ENCODE results near the gene GRAMD4. TPM values are rescaled to one million over a fixed set of nuclear protein-coding genes. Genes with fewer than 3 reads are reported as not detected.
A peak's percentile ranks its signal among the peaks of the same experiment; 100 is the strongest.

The GRAMD4 gene
- total RNA-seq, 2 experiments from 2014 or later: 46.9 to 52.4 TPM

- peaks cover 22% of the 10 kb centered on the region for H3K4me1 ChIP-seq (ENCODE audit: insufficient read depth, low read length, poor library complexity, severe bottlenecking)
- peaks cover 6% of the 10 kb centered on the region; the same call in 1 of the 2 replicates for H3K9me3 ChIP-seq (ENCODE audit: low read length)
- no peak overlapping the region for H3K27ac ChIP-seq (ENCODE audit: low read depth, low read length, poor library complexity, severe bottlenecking)
- 0 out of 2 replicates have a peak overlapping the region, but pooled peaks have one; percentile 9 for H2AFZ ChIP-seq (ENCODE audit: low read length)
- intact Hi-C loops (cut with micrococcal nuclease; ENCODE audit: unreplicated experiment): no loop called here
- peak overlapping the region; percentile 50 for H3K4me3 ChIP-seq (ENCODE audit: low read depth, low read length, poor library complexity, severe bottlenecking)
- H3K79me2 ChIP-seq (ENCODE audit: insufficient read depth, low read depth, low read length): no peaks in the 10 kb centered on the region
- no peak for DNase-seq (ENCODE audit: low spot score)
- peak overlapping the region; percentile 62 for H3K4me2 ChIP-seq (ENCODE audit: low read length)
- H3K9me2 ChIP-seq (ENCODE audit: insufficient read depth, low read length): no peaks in the 10 kb centered on the region
- no TSS peak for BruUV-seq (replicated peaks)
- ChIA-PET POLR2A (no interaction called here), CTCF (ENCODE audit: unreplicated experiment) (no interaction called here)
- no peaks in the 10 kb centered on the region for H4K20me1 ChIP-seq (ENCODE audit: insufficient read depth, low read length)
- H3K36me3 ChIP-seq (ENCODE audit: insufficient read depth, low read length): no peaks in the 10 kb centered on the region
- no peak for TF ChIP-seq CTCF (conservative IDR thresholded peaks at IDR 0.05; ENCODE audit: low read length)
- TF ChIP-seq EZH2phosphoT487 (IDR thresholded peaks at IDR 0.05; ENCODE audit: borderline replicate concordance, low read depth, low read length): no peak
Observed at GRCh38 chr22:46575911-46576555, 44.2 kb upstream of the GRAMD4 start.

- no peaks in the 10 kb centered on the region for H4K20me1 ChIP-seq (ENCODE audit: insufficient read depth, low read length)
- BruUV-seq (replicated peaks): no TSS peak
- H2AFZ ChIP-seq (ENCODE audit: low read length): 0 out of 2 replicates have a peak overlapping the region, but pooled peaks have one; percentile 9
- no peak overlapping the region for H3K27ac ChIP-seq (ENCODE audit: low read depth, low read length, poor library complexity, severe bottlenecking)
- ChIA-PET CTCF (ENCODE audit: unreplicated experiment) (no interaction called here), POLR2A (interaction anchor here (1.0 kb wide), 1 partner anchor 11 kb away, joined by 5 read pairs; no protein-coding TSS in a partner anchor)
- H3K9me3 ChIP-seq (ENCODE audit: low read length): 0 out of 2 replicates have a peak, but pooled peaks cover 3% of the 10 kb centered on the region
- no peaks in the 10 kb centered on the region for H3K79me2 ChIP-seq (ENCODE audit: insufficient read depth, low read depth, low read length)
- H3K4me3 ChIP-seq (ENCODE audit: low read depth, low read length, poor library complexity, severe bottlenecking): peak overlapping the region; percentile 66
- H3K9me2 ChIP-seq (ENCODE audit: insufficient read depth, low read length): no peaks in the 10 kb centered on the region
- peak overlapping the region; percentile 82 for H3K4me2 ChIP-seq (ENCODE audit: low read length)
- TF ChIP-seq EZH2phosphoT487 (IDR thresholded peaks at IDR 0.05; ENCODE audit: borderline replicate concordance, low read depth, low read length) (no peak), CTCF (conservative IDR thresholded peaks at IDR 0.05; ENCODE audit: low read length) (no peak)
- H3K4me1 ChIP-seq (ENCODE audit: insufficient read depth, low read length, poor library complexity, severe bottlenecking): peaks cover 29% of the 10 kb centered on the region
- intact Hi-C loops (cut with micrococcal nuclease; ENCODE audit: unreplicated experiment): no loop called here
- no peaks in the 10 kb centered on the region for H3K36me3 ChIP-seq (ENCODE audit: insufficient read depth, low read length)
- peak; percentile 69 for DNase-seq (ENCODE audit: low spot score)
Observed at GRCh38 chr22:46576556-46577367, 43.4 kb upstream of the GRAMD4 start.
